ENCODE measurements around the gene MTUS2. TPM values are rescaled to one million over a fixed set of nuclear protein-coding genes. Genes with fewer than 3 reads are reported as not detected.

Gene MTUS2
- total RNA-seq, 4 donors from 2014 or later: 0.26 to 0.72 (median 0.38) TPM; not detected in 1

- H3K27ac ChIP-seq: no peak overlapping the region
Observed at GRCh38 chr13:29428310-29429181, 608.4 kb downstream of the MTUS2 start.

GRCh38 chr13:29429286-29429900 lies 609.3 kb downstream of the MTUS2 start:
- Histone ChIP-seq H3K36me3 (no peaks in the 10 kb centered on the region), H3K27ac (no peak overlapping the region), H3K4me1 (peaks cover 17% of the 10 kb centered on the region), H3K4me3 (no peak overlapping the region), H3K9me3 (no peaks in the 10 kb centered on the region), H3K27me3 (peaks cover 8% of the 10 kb centered on the region)
- 78% methylated on average over 2 of the region's 2 CpGs for WGBS
- no peak for DNase-seq (ENCODE audit: low spot score in 2 of 2)
- TF ChIP-seq POLR2A (IDR thresholded peaks at IDR 0.05) (no peak), CTCF (IDR thresholded peaks at IDR 0.05) (no peak), EP300 (IDR thresholded peaks at IDR 0.05) (no peak), POLR2AphosphoS5 (IDR thresholded peaks at IDR 0.05) (no peak)

More at GRCh38 chr13:29428310-29429181, 608.4 kb downstream of the MTUS2 start:
- H3K4me3 ChIP-seq: peak overlapping the region; percentile 37
- DNase-seq (ENCODE audit: low spot score in 2 of 2): no peak
- WGBS: 1% methylated on average over 22 of the region's 34 CpGs
- no peaks in the 10 kb centered on the region for H3K9me3 ChIP-seq
- H3K4me1 ChIP-seq: peaks cover 17% of the 10 kb centered on the region
- TF ChIP-seq CTCF (IDR thresholded peaks at IDR 0.05): no peak
- TF ChIP-seq POLR2AphosphoS5 (IDR thresholded peaks at IDR 0.05): no peak
- no peak for TF ChIP-seq EP300 (IDR thresholded peaks at IDR 0.05)
- no peak for TF ChIP-seq POLR2A (IDR thresholded peaks at IDR 0.05)
- no peaks in the 10 kb centered on the region for H3K36me3 ChIP-seq
- peaks cover 8% of the 10 kb centered on the region for H3K27me3 ChIP-seq

- Histone ChIP-seq H3K4me3 (no peak overlapping the region), H3K27ac (no peak overlapping the region), H3K4me1 (peaks cover 12% of the 10 kb centered on the region), H3K9me3 (no peaks in the 10 kb centered on the region), H3K27me3 (no peaks in the 10 kb centered on the region), H3K36me3 (no peaks in the 10 kb centered on the region)
- 77% methylated on average over 8 of the region's 8 CpGs for WGBS
- DNase-seq (ENCODE audit: low spot score in 2 of 2): no peak
- TF ChIP-seq POLR2A (IDR thresholded peaks at IDR 0.05) (no peak), CTCF (IDR thresholded peaks at IDR 0.05) (no peak)
Observed at GRCh38 chr13:29434217-29434945, 614.2 kb downstream of the MTUS2 start.

GRCh38 chr13:29435125-29435911 lies 615.2 kb downstream of the MTUS2 start:
- Histone ChIP-seq H3K36me3 (no peaks in the 10 kb centered on the region), H3K27ac (no peak overlapping the region), H3K27me3 (no peaks in the 10 kb centered on the region), H3K4me1 (peaks cover 12% of the 10 kb centered on the region), H3K4me3 (no peak overlapping the region), H3K9me3 (no peaks in the 10 kb centered on the region)
- no peak for DNase-seq (ENCODE audit: low spot score in 2 of 2)
- WGBS: 51% methylated on average over 6 of the region's 6 CpGs
- TF ChIP-seq EP300 (IDR thresholded peaks at IDR 0.05): peak; percentile 55
- TF ChIP-seq POLR2AphosphoS5 (IDR thresholded peaks at IDR 0.05): no peak

GRCh38 chr13:29436291-29436690 lies 616.2 kb downstream of the MTUS2 start:
- no peak for DNase-seq (ENCODE audit: low spot score in 2 of 2)
- 75% methylated on average over 1 of the region's 1 CpG for WGBS
- H3K4me3 ChIP-seq: no peak overlapping the region
- H3K27me3 ChIP-seq: no peaks in the 10 kb centered on the region
- no peaks in the 10 kb centered on the region for H3K9me3 ChIP-seq
- no peak for TF ChIP-seq CTCF (IDR thresholded peaks at IDR 0.05)
- no peak for TF ChIP-seq POLR2A (IDR thresholded peaks at IDR 0.05)
- no peak for TF ChIP-seq EP300 (IDR thresholded peaks at IDR 0.05)
- no peaks in the 10 kb centered on the region for H3K36me3 ChIP-seq
- no peak overlapping the region for H3K27ac ChIP-seq
- peaks cover 12% of the 10 kb centered on the region for H3K4me1 ChIP-seq

Data from suprapubic skin (tissue), 4 donors.